NCI-H2029 treated with DMSO at 0.1 percent for 48 hours (cell line): ENCODE measurements around the gene BEST1.
A peak's percentile ranks its signal among the peaks of the same experiment; 100 is the strongest.

Source experiments
- DNase-seq: peaks from one replicate; lab custom pipeline; 2025; lab: John Stamatoyannopoulos, UW

The BEST1 gene

DNA sequence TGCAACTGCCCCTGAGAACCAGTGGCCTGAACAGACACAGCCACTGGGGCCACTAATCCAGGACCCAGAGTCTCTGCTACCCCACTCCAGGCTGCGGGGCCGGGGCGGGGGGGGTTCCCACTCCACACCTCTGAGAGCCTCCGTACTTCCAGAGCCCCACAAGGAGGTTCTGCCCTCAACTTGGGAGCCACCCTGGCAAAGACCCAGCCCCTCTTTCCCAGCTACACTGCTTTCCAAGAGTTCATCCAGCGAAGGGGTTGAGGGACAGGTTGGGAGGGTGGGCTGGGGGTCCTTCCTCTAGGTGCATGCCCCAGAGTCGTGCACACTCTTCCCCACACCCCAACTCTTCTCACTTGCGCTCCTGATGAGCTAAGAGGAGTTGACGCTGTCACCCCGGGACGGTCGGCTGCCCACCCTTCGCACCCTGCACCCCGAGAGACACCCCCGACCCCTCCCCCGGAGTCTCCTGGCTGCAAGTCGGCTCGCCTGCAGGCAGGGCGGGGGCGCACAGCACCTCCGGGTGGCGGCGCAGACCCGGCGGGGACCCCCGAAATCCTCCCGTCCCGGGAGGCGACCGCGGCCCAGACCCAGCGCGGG is 33.3 kb upstream of the BEST1 start:
- DNase-seq, result no peak

DNA sequence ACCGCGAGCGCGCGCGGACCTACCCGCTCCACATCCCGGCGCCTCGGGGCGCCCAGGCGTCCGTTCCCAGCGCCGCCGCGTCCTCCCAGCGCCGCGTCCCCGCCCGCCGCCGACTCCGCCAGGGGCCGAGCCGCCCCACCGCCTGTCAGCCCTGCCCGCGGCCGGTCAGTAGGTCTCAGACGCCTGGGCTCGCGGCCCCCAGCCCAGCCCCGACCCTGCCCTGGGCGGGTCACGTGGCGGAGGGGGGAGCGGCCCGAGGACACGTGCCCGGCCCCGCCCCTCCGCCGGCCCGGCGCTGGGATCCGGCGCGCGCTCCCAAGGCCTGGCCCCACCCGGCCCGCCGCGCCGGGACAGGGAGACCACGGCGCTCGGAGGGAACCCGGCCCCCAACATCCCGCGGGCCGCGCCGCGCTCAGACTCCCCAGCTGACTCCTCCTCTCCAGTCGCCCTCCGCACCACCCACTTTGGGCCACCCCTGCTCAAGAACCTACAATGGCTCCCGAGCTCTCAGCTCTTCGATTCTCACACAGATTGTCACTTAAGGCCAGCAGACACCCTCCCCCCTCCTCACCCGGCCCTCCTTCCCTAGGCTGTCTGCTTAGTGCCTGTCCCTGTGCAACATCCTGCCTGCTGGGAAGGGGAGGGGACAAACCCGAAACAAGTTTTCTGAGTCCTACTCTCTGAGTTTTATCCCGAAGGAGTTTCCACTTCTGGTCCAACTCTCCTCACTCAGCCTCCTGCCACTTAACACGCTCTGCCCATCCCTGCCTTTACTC is 32.6 kb upstream of the BEST1 start, which contains the start of gene RAB3IL1:
TSS of gene RAB3IL1 (minus strand) at position 233 of the 776 bp plus-strand sequence. CDS start at position 34, 199 bp downstream.
- DNase-seq, result no peak

DNA sequence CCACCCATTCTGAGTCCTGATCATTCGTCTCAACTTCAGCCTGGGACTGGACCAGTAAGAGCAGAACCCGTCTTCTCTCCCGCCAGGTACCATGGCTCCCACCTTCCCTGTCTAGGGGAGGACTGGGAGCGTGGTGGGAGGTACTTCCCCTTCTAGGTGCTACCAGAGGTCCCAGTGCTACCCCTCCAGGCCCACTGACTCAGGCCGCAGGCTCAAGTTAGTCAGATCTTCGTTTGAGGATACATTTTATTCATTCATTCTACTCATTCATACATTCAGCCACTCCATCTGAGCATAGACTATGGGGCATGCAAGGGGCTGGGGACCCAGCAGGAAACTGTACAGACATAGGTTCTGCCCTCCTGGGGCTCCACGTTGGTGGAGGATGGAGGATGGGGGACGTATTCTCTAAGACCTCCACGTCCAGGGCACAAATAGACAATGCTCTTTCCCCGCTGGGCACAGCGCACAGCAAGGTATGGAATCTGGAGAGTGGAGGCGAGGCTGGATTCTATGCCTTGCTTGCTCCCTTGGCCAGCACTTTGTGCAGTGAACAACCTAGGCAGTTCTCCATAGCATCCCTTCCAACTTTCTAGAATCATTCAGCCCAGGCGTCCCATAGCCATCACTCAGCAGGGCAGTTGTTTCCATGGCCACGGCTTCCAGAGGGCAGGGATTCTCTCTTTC is 31.8 kb upstream of the BEST1 start:
- DNase-seq, result no peak

DNA sequence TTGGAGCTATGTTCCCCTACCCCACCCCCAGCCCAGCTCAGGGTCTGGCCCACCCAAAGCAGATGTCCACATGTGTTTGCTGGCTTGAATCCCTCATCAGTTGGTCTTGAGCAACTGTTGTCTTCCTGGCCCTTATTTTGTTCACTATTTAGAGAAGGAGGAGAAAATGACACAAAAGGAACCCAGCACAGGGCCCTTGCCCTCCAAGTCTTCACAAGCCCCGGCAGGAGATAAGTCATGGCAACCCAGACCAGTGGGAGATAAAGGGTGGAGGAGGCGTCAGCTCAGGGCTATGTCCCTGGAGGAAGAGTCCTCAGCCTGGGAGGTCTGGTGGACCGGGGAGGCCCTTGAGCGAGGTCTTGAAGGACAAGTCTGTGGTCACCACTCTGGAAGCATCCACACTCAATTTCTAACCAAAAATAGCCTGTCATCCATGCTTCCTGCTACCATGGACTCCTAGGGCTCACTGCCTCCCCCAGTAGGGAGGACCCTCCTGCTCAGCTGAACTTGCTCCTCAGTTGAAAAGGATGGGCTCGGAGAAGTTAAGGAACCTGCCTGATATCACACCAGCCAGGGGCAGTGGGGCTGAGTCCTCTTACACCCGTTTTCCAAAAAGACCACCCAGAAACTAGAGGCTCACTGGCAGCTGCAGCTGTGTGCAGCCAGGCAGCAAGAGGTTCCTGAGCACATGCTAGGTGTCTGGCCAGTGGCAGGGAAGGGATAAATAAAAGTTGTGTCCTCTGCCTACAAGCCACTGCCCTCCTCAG is 31.0 kb upstream of the BEST1 start:
- no peak for DNase-seq

DNA sequence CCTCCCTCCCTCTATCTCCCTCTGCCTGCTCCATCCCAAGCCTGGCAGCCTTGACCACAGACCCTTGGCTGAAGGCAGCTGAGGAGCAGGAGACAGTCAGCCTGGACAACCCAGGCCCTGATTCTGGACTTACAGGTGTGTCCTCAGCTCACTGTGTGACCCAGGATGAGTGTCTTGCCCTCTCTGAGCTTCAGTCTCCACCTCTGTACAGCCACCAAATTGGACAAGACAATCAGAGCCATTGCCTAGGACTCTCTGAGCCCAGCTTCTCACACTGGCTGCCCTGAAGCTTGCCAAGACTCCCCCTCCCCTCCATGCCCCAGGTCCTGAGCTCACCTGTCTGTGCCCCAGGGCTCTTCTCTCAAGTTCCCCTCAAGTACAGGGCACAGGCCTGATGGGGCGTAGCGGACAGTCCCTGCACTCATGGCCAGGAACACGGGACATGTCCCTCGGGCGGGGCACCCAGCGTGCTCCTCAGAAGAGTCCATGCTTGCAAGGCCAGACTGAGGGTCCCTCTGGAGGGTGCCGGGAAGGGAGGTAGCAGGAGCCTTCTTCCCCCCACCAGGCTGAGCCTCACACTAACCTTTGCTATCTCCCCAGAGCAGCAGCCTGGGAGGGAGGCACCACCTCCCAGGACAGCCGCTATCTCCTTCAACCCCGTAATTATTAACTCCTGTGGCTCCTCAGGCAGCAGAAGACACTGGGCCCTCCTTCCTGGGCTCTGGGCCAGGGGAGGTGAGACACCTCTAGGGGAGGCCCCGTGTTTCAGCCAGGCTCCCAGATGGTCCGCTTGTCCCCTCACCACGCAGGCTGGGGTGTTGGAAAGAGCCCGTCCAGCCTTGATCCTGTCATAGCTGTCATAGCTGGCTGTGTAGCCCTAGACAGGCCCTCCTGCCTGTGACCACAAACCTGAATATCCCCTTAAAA is 30.2 kb upstream of the BEST1 start:
- no peak for DNase-seq

DNA sequence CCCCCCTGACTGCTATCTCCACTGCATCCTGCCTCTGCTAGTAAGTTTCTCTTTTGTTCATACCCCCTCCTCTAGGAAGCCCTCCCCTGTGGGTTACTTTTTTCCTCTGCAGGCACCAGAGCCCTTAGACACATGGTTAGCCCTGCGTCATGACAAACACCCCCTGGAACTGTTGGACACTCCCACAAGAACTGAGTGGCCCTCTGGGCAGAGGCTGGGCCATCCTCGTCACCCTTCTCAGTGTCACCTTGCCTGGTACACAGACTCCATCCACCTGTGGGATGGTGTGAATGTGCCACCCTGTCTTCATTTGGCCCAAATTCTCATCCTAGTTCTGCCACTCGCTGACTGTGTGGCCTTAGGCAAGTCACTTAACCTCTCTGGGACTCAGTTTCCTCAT is 28.7 kb upstream of the BEST1 start:
- no peak for DNase-seq

DNA sequence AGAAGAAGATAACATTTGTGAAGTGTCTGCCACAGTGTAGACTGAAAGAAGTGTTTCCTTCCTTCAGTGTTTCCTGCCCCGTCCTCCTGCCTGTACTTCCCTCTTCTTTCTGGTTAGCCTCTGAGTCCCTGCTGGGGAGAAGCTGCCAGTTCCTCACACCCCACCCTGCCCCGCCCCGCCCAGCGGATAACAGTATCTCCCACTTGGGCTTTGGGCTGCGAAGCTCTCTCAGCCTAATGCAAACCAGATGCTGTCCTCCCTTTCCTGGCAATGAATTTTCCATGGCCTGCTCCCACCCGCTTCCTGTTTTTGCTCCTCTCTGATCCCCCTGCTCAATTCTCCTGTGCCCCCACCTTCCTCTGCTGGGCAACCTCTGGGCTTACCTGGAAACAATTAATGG is 27.6 kb upstream of the BEST1 start:
- no peak for DNase-seq

DNA sequence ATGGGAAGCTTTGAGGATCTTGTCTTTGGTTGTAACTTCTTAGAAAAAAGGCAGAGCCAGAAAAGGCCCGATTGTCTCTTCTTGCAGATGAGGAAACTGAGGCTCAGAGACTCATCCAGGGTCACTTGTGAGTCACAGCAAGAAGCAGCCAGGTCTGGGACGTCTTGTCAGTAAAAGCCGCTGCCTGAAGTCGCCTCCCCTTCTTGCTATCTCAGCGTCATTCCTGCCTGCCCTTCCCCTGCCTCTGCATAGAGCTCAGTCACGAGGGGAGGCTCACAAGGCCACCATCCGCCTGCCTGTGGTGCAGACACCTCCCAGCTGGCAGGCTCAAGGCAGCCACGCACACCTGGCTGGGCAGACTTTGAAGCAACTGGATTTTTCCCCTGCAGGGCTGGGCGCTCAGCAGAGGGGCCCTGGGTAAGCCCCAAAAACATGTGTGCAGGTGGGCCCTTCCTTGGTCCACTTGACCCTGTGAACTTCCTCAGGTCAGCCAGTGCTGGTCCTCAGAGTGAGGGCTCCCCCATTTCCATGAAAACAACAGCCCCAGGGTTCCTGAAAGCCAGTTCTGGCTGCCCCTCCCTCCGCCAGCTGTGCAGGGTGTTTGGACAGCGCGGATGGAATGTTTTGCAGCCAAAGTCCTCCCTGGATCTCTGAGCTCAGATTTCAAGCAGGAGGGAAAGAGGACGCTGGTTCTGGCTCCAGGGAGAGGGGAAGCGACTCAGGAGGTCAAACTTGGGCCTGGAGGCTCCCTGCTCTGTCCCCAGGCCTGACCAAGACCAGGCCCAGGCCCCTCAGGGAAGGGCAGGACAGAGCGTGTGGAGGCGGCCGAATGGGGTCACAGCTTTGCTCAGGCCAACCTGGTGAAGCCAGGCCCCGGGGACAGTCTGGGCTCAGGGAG is 26.7 kb upstream of the BEST1 start:
- DNase-seq, result no peak

DNA sequence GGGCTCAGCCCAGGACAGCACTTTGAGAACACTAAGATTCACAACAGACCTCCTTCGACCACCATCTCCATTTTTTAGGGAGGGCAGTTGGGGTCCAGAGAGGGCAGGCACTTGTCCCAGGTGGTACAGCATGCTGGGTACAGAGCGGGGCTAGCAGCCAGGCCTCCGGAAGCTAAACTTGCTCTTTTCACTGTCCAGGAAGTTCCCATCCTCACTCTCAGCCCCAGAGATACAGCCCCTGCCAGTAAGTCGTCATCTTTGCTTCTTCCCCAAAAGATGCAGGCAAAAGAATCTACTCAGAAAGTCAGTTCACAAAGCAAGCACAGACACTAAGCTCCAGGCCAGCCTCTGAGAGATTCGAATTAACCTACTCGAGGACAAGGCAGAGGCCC is 26.1 kb upstream of the BEST1 start:
- no peak for DNase-seq

DNA sequence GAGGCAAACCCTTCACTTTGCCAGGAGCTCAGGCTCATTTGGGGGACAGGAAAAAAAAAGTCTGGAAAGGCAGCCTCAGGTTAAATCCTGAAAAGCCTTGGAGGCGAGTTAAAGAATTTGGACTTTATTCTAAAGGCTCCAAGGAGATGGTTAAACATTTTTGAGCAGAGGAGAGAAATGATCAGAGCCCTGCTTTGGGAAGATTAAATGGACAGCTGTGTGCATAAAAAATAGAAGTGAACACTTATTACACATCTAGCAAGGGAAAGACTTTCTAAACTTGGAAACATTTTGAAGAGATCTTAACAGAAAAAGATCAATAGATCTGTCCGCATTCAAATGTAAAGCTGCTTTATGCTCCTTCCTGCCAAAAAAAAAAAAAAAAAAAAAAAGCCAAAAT is 24.4 kb upstream of the BEST1 start:
- DNase-seq, result no peak

DNA sequence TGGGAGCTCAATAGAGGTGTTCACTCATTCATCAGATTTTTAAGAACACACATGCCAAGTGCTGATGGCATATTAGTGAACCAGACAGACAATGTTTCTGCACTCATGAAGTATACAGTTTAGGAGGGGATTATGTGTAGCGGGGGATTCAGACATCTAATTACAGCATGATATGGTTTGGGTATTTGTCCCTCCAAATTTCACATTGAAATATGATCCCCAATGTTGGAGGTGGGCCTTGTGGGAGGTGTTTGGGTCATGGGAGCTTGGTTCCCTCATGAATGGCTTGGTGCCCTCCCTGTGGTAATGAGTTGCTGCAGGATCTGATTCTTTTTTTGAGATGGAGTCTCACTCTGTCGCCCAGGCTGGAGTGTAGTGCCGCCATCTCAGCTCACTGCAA is 23.9 kb upstream of the BEST1 start:
- DNase-seq, result no peak

DNA sequence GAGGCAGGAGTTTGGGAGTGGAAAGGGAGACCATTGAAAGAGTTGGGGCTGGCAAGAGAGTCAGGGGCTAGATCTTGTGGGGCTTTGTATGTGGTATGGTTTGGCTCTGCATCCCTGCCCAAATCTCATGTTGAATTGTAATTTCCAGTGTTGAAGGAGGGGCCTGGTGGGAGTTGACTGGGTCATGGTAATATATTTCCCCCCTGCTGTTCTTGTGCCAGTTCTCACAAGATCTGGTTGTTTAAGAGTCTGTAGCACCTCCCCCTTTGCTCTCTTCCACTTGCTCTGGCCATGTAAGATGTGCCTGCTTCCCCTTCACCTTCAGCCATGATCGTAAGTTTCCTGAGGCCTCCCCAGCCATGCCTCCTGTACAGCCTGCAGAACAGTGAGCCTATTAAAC is 22.6 kb upstream of the BEST1 start:
- DNase-seq, result no peak

DNA sequence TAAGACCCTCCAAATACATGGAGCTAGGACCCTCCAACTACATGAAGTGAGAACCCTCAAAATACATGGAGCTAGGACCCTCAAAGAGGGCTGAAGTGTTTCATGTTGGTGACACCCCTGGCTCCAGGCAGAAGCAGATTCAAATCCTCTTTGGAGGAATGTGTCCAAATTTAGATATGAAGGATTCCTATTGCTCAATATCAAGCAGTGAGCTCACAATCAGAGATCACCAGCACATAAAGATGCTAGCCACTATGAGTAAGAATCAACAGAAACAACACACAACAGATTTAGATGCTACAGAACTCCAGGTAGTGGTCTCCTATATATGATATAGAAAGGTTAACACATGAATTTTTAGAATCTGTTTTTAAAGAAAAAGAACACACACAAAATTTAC is 21.5 kb upstream of the BEST1 start:
- DNase-seq, result no peak

DNA sequence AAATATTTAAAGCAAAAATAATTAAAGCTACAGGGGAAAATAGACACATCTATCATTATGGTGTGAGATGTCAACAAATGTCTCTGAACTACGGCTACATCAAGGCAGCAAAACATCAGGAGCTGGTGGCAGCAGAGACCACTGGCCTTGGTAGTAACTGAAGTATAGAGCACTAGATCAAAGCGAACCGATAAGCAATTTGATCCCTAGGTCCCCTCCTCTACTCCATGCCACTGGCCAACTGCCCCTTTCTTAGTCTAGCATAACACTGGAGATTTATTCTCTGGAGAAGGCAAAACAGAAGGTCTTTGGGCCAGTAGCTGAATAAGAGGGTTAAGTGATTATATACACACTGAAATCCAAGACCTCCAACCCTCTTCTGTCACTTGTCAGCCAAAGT is 19.2 kb upstream of the BEST1 start:
- no peak for DNase-seq

DNA sequence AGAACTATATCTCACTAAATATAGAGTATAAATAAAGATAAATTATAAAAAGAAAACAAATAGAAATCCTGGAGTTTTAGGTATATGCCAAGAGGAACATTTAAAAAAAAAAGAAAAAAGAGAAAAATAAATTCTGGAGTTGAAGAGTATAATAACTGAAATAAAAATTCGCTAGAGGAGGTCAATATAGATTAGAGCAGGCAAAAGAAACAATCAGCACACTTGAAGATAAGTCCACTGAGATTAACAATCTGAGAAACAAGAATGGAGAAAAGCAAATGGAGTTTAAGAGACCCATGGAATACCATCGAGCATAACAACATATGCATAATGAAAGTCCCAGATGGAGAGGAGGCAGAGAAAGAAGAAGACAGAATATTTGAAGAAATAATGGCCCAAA is 14.3 kb upstream of the BEST1 start:
- no peak for DNase-seq

DNA sequence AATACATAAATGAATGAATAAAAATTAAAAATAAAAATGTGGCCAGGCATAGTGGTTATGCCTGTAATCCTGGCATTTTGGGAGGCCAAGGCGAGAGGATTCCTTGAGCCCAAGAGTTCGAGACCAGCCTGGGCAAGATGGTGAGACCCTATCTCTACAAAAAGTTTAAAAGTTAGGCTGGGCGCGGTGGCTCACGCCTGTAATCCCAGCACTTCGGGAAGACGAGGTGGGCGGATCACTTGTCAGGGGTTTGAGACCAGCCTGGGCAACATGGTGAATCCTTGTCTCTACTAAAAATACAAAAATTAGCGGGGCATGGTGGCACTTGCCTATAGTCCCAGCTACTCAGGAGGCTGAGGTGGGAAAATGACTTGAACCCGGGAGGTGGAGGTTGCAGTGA is 9.7 kb upstream of the BEST1 start:
- DNase-seq, result no peak

DNA sequence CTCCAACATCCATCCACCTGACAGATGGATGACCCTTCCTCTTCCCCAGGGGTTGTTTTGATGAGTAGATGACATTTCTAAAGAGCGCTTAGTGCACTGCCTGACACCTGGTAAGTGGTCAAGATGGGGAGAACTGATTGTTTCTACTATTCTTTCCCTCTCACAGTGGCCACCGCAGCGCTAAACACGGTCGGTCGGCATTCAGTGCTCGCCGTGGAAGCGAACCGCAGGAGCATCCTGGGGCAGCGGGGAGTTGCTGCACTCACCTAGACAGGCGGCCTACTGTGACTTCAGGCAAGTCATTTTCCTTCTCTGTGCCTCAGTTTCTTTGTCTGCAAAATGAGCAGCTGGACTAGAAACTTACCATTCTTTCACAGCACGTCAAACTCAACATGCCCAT is 5.0 kb upstream of the BEST1 start:
- DNase-seq, result no peak

DNA sequence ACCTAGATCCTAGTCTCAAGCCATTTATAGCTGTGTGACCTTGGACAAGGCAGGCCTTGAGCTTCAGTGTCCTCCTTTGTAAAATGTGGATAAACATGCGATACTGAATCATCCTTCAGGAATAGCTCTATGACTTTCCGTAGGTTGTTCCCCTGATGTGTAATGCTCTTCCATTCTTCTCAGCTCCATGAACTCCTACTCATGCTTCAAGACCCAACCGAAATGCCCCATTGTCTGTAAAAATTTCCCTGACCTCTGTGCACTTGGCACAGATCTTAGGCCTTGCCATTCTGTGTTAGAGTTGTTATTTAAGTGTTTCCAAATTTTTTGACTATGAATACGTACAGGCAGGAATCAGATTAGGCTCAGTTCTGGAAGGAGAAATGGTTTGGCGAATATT is 3.3 kb upstream of the BEST1 start:
- DNase-seq, result no peak

DNA sequence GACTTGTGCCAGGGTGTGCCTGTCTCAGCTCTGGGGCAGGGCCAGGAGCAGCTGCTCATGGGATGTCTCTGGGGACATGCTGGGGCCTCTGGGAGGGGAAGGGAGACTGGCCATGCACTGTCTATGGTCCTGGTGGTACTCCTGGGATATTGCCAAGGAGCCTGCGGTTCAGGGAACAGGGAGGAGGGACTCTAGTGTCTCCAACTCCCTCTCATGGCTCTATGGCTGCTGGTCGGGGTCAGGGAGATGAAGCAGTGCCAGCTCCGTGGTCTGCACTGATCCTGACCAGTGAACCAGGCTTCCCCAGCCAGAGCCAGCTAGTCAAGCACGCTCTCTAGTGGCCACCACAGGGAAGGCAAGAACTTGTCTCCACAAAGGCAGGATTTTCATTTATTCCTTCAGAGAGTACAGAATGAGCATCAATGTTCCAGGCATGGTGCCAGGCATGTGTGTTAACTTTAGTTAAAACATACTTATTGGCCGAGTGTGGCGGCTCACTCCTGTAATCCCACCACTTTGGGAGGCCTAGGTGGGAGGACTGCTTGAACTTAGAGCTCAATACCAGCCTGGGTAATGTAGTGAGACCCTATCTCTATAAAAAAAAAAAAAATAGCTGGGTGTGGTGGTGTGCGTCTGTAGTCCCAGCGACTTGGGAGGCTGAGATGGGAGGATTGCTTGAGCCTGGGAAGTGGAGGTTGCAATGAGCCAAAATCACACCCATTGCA is 2.5 kb upstream of the BEST1 start:
- DNase-seq, result peak; percentile 80

DNA sequence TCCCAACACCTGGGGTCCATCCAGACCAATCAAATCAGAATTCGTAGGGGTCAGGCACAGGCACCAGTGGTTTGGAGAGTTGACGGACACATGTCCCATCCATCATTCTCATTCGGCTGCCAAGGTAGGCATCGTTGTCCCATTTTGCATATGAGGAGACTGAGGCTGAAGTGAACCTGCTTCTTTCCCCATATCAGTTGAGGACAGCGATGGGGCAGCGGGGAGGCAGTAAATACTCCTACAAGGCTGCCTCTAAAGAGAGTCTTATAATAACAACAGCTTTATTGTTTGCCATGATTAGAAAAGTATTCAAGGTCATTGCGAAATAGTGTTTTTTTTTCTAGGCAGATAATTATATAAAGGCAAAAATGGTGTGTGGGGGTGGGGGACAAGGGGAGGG is 1.6 kb upstream of the BEST1 start:
- DNase-seq, result no peak
